HG02870 (cell line): ENCODE measurements around the gene R3HDM2.
A peak's percentile ranks its signal among the peaks of the same experiment; 100 is the strongest.
"Not testable (repeated sequence)": the region's sequence is repeated elsewhere in the genome, so short reads cannot be mapped to it uniquely, and the experiment has no call there.

Experiments used
- ATAC-seq: cut with Tn5 transposase; IDR thresholded peaks from one replicate; pipeline ENCODE4 v1.9.1; 2021; ENCODE audit warnings: mild to moderate bottlenecking, moderate library complexity; ENCODE audit not compliant: unreplicated experiment

Gene R3HDM2

GRCh38 chr12:57454213-57454565, 23.3 kb upstream of the R3HDM2 start:
- ATAC-seq, result no peak

DNA sequence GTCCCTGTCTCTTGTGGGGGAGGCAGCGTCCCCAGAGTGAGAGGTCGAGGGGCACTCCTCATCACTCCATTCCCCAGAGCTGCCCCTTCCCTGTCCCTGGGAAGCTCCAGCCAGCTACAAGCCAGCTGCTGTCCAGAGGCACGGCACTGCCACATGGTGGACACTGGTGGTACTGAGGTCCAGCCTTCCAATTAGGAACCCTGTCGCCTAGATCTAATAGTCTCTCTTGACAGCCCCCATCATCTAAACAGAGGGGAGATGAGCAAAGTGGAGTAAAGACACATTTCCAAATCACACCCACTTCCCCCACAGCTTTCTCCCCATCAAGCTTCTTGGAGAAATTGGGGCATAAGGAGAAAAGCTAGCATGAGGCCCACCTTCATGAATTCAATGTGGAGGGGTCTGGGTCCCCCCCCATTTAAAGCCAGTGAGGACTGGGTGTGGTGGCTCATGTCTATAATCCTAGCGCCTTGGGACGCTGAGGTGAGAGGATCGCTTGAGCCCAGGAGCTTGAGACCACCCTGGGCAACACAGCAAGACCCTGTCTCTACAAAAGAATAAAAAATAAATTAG, 22.2 kb upstream of the R3HDM2 start:
- no peak for ATAC-seq

GRCh38 chr12:57452181-57452936, 21.5 kb upstream of the R3HDM2 start:
- no peak for ATAC-seq

DNA sequence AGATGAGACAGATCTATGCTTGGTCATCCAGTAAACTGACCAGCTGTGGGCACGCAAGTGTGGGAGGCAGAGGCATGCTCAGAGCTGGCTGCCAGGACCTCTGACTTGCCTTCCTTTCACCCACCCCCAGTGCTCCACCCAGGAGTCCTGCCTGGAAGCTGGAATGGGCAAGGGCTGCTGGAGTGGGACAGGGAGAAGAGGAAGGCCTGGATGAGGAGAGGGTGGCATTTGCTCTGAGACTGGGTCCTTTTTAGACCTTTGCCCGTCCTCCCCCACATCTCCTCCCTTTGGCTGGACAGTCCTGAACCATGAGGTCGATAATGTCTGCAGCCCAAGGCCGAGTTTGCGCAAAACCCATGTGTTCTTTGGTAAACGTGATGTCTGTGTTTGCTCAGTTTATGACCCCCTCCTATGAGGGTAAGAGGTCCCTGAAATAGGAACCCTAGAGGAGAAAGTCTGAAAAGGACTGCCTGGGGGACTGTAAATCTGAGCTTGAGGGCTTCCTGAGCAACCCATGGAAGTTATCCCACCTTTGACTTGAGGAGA, 20.5 kb upstream of the R3HDM2 start:
- ATAC-seq, result no peak

DNA sequence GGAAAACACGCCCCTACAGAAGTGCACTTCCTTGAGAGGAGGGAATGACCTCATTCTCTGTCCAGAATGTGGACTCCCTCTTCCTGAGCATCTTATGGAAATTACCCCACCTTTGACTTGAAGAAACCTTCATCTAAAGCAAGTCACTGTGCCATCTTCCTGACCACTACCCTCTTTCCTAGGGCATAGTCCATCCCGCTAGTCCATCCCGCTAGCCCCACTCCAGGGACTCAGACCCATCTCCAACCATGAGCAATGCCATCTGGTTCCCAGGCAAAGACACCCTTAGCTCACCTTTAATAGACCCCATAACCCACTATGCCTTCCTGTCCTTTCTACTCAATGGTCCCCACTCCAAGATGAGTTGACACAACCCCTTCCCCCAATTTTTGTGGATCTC, 19.2 kb upstream of the R3HDM2 start:
- no peak for ATAC-seq

- ATAC-seq, result no peak
These were observed 18.5 kb upstream of the R3HDM2 start for GRCh38 chr12:57449375-57449774.

GRCh38 chr12:57448669-57449068, 17.8 kb upstream of the R3HDM2 start:
- no peak for ATAC-seq

- ATAC-seq, result no peak
These were observed 15.6 kb upstream of the R3HDM2 start for GRCh38 chr12:57446292-57446960.

- no peak for ATAC-seq
These were observed 13.9 kb upstream of the R3HDM2 start for GRCh38 chr12:57444744-57445143.

GRCh38 chr12:57444337-57444736, 13.5 kb upstream of the R3HDM2 start:
- ATAC-seq, result not testable (repeated sequence)

- ATAC-seq, result no peak
These were observed 11.1 kb upstream of the R3HDM2 start for GRCh38 chr12:57441846-57442427.

DNA sequence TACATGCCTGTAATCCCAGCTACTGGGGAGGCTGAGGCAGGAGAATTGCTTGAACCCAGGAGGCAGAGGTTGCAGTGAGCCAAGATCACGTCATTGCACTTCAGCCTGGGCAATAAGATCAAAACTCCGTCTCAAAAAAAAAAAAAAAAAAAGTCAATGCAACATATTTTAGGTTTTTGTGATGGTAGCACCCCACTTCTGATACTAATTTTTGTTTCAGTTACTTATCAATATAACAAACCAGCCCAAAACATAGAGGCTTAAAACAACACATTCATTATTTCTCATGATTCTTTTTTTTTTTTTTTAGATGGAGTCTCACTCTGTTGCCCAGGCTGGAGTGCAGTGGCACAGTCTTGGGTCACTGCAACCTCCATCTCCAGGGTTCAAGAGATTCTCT, 10.6 kb upstream of the R3HDM2 start:
- ATAC-seq, result not testable (repeated sequence)

DNA sequence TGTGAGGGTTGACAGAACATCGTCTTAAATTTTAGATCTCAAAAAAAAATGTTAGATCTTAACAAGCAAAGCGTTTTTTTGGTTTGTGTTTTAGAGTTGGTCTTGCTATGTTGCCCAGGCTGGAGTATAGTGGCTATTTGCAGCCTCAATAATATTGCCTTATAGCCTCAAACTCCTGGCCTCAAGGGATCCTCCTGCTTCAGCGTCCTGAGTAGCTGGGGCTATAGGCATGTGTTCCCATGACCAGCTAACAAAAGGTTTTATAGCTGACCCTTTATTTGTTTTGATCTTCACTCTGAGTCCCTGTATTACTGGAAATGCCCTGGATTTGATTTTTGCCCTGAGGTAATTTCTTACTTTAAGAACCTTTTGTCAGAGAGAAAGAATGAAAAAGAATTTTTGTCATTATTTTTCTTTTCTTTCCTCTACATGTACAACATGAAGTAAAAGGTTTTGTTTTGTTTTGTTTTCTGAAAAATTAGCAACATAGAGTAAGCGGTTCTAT, 9.0 kb upstream of the R3HDM2 start:
- ATAC-seq, result no peak

DNA sequence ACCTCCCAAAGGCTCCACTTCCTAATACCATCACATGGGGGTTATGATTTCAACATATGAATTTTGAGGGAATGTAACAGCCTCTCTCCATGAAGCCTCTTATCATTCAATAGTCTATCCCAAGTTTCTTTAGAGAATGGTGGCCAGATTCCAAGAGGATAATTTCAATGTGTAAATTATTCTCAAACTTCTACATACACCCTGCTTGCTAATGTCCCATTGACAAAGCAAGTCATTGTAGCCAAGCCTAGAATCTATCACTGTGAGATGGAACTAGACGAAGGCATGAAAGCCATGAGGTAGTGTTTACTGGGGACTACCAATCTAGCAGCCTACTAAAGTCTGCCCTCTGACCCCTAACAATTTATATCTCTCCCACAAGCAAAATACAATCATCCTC, 7.6 kb upstream of the R3HDM2 start:
- ATAC-seq, result no peak

GRCh38 chr12:57435293-57435692, 4.5 kb upstream of the R3HDM2 start:
- ATAC-seq, result no peak

GRCh38 chr12:57434517-57435223, 3.8 kb upstream of the R3HDM2 start, which contains the start of gene INHBC:
Gene INHBC, plus strand, starts transcription at chr12:57434784. Its CDS starts 103 bp downstream, at chr12:57434887.
- no peak for ATAC-seq

- no peak for ATAC-seq
These were observed 2.5 kb upstream of the R3HDM2 start for GRCh38 chr12:57433370-57433769.

DNA sequence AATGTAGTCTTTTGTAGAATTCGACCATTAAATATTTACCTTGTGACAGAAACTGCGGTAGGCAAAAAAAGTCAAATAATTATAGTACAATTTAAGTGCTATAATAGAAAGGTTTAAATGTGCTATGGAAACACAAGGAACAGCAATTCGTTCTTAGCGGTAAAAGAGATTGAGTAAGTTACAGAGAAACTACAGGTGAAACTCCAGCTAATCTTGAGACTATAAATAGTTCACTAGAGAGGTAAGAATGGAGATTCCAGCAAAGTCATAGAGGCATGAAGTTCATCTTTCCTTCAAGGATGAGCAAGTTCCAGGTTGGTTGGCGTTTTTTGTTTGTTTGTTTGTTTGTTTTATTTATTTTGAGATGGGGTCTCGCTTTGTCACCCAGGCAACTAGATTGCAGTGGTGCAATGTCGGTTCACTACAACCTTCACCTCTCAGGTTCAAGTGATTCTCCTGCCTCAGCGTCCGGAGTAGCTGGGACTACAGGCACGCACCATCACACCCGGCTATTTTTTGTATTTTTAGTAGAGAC, 878 bp upstream of the R3HDM2 start:
- no peak for ATAC-seq

DNA sequence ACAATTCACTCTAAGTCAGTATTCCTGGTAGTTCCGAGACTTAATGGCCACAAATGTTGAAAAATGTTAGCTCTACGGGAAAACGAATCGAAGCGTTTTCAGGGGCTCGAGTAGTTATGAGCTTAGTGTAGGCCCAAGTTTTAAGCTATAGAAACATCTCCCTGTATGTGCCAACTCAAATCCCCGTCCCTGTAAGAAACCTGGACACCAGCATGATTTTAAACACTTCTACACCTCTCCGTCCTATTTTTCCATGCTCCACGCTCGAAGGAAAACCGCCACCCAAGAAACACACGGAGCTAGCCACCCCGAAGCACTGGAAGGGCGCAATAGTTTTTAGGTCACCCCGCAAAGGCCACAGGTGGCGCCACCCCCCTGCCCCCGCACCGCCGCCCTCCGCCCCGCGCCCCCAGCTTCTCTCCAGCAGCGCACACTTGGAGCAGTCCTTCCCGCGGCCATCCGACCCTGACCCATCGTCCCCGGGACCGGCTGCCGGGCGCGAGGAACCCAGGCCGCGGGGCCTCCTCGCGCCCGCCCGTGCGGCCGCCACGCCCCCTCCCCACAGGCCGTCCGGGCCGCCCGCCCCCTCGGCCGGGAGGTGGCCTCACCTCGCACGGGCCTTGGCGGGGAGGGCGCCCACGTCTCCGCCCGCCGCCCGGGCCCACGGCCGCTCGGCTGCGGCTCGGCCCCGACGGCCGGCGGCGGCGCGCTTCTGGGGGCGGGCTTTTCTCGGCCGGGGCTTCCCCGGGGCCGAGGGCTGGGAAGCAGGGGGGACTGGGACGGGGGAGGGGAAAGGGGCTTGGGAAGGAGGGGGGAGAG, 522 bp downstream of the R3HDM2 start:
- peak; percentile 42 for ATAC-seq
